Ectodermal cell (in vitro differentiated cells): ENCODE results near the gene ASTN2.

ENCODE experiments used
- H3K27ac ChIP-seq: 2 replicates; pipeline ENCODE4 v1.7.0; 2013; ENCODE audit warnings: mild to moderate bottlenecking, low read depth, low read length; ENCODE audit not compliant: insufficient read depth, poor library complexity, severe bottlenecking
- H3K27me3 ChIP-seq: 2 replicates; pipeline ENCODE4 v1.7.0; 2013; ENCODE audit warnings: mild to moderate bottlenecking, low read length; ENCODE audit not compliant: insufficient read depth, control insufficient read depth, poor library complexity, severe bottlenecking
- H3K36me3 ChIP-seq: one replicate; pipeline ENCODE4 v1.7.0; 2013; ENCODE audit warnings: low read length; ENCODE audit not compliant: control insufficient read depth, insufficient read depth
- H3K4me1 ChIP-seq: one replicate; pipeline ENCODE4 v1.7.0; 2013; ENCODE audit warnings: low read length; ENCODE audit not compliant: control insufficient read depth, insufficient read depth
- H3K4me3 ChIP-seq: 2 replicates; pipeline ENCODE4 v1.7.0; 2013; ENCODE audit warnings: low read depth, low read length, control low read depth; ENCODE audit not compliant: insufficient read depth
- H3K9me3 ChIP-seq: 2 replicates; pipeline ENCODE4 v1.7.0; 2013; ENCODE audit warnings: mild to moderate bottlenecking, low read length, moderate library complexity; ENCODE audit not compliant: control insufficient read depth
- WGBS, 2 experiments: methylation state at CpG; one replicate each; pipeline ENCODE4 v1.1.7; 2013; ENCODE audit warnings: missing lambda C conversion rate in 2 of 2; 5-methylcytosine and 5-hydroxymethylcytosine counted together

Gene ASTN2

GRCh38 chr9:117234103-117234502 is 180.8 kb downstream of the ASTN2 start:
- H3K4me1 ChIP-seq: no peaks in the 10 kb centered on the region
- WGBS, 2 experiments: 68 to 72% methylated on average over 6 of the region's 6 CpGs

GRCh38 chr9:117233016-117233415 is 181.8 kb downstream of the ASTN2 start:
- Histone ChIP-seq H3K9me3 (no peaks in the 10 kb centered on the region), H3K27me3 (no peaks in the 10 kb centered on the region), H3K4me1 (no peaks in the 10 kb centered on the region), H3K4me3 (no peak overlapping the region), H3K36me3 (no peaks in the 10 kb centered on the region), H3K27ac (no peak overlapping the region)
- WGBS, 2 experiments: 81 to 85% methylated on average over 3 to 4 of the region's 4 CpGs

More at GRCh38 chr9:117234103-117234502, 180.8 kb downstream of the ASTN2 start:
- Histone ChIP-seq H3K9me3 (no peaks in the 10 kb centered on the region), H3K27ac (no peak overlapping the region), H3K4me3 (no peak overlapping the region), H3K36me3 (no peaks in the 10 kb centered on the region), H3K27me3 (no peaks in the 10 kb centered on the region)

- Histone ChIP-seq H3K27me3 (no peaks in the 10 kb centered on the region), H3K4me3 (no peak overlapping the region), H3K9me3 (no peaks in the 10 kb centered on the region), H3K36me3 (no peaks in the 10 kb centered on the region), H3K4me1 (no peaks in the 10 kb centered on the region), H3K27ac (no peak overlapping the region)
- WGBS, 2 experiments: 86 to 100% methylated on average over 1 of the region's 1 CpG
Measured at GRCh38 chr9:117232281-117232680, 182.6 kb downstream of the ASTN2 start.

GRCh38 chr9:117231012-117231411 is 183.8 kb downstream of the ASTN2 start:
- Histone ChIP-seq H3K27me3 (no peaks in the 10 kb centered on the region), H3K9me3 (no peaks in the 10 kb centered on the region), H3K4me1 (no peaks in the 10 kb centered on the region), H3K4me3 (no peak overlapping the region), H3K27ac (no peak overlapping the region), H3K36me3 (no peaks in the 10 kb centered on the region)
- WGBS, 2 experiments: 100% methylated on average over 1 of the region's 1 CpG

GRCh38 chr9:117224695-117225094 is 190.2 kb downstream of the ASTN2 start:
- Histone ChIP-seq H3K9me3 (no peaks in the 10 kb centered on the region), H3K36me3 (no peaks in the 10 kb centered on the region), H3K27ac (no peak overlapping the region), H3K27me3 (no peaks in the 10 kb centered on the region), H3K4me3 (no peak overlapping the region), H3K4me1 (no peaks in the 10 kb centered on the region)
- WGBS, 2 experiments: 76 to 82% methylated on average over 4 of the region's 4 CpGs

- WGBS, 2 experiments: 61 to 64% methylated on average over 3 of the region's 3 CpGs
- Histone ChIP-seq H3K36me3 (no peaks in the 10 kb centered on the region), H3K4me3 (no peak overlapping the region), H3K27ac (no peak overlapping the region), H3K9me3 (no peaks in the 10 kb centered on the region), H3K4me1 (no peaks in the 10 kb centered on the region), H3K27me3 (no peaks in the 10 kb centered on the region)
Measured at GRCh38 chr9:117218951-117219350, 195.9 kb downstream of the ASTN2 start.

GRCh38 chr9:117214416-117214815 is 200.4 kb downstream of the ASTN2 start:
- Histone ChIP-seq H3K4me3 (no peak overlapping the region), H3K9me3 (no peaks in the 10 kb centered on the region), H3K36me3 (no peaks in the 10 kb centered on the region), H3K4me1 (no peaks in the 10 kb centered on the region), H3K27ac (no peak overlapping the region), H3K27me3 (no peaks in the 10 kb centered on the region)
- 96% methylated on average over 23 of the region's 23 CpGs for whole genome bisulfite sequencing, 2 experiments

- WGBS, 2 experiments: 15 to 19% methylated on average over 3 of the region's 3 CpGs
- Histone ChIP-seq H3K4me1 (no peaks in the 10 kb centered on the region), H3K4me3 (no peak overlapping the region), H3K27ac (no peak overlapping the region), H3K9me3 (no peaks in the 10 kb centered on the region), H3K36me3 (no peaks in the 10 kb centered on the region), H3K27me3 (no peaks in the 10 kb centered on the region)
Measured at GRCh38 chr9:117211280-117211679, 203.6 kb downstream of the ASTN2 start.

GRCh38 chr9:117205806-117206205 is 209.1 kb downstream of the ASTN2 start:
- Histone ChIP-seq H3K27me3 (no peaks in the 10 kb centered on the region), H3K4me3 (no peak overlapping the region), H3K27ac (no peak overlapping the region), H3K4me1 (no peaks in the 10 kb centered on the region), H3K36me3 (no peaks in the 10 kb centered on the region), H3K9me3 (no peaks in the 10 kb centered on the region)
- WGBS, 2 experiments: 85% methylated on average over 4 of the region's 4 CpGs

GRCh38 chr9:117204971-117205370 is 209.9 kb downstream of the ASTN2 start:
- no peaks in the 10 kb centered on the region for H3K4me1 ChIP-seq
- H3K9me3 ChIP-seq: no peaks in the 10 kb centered on the region
- no peaks in the 10 kb centered on the region for H3K36me3 ChIP-seq
- no peaks in the 10 kb centered on the region for H3K27me3 ChIP-seq
- no peak overlapping the region for H3K27ac ChIP-seq
- no peak overlapping the region for H3K4me3 ChIP-seq
- 80 to 88% methylated on average over 1 of the region's 1 CpG for WGBS, 2 experiments
